Measurements from ENCODE around the gene HNRNPLL.

Gene HNRNPLL

DNA sequence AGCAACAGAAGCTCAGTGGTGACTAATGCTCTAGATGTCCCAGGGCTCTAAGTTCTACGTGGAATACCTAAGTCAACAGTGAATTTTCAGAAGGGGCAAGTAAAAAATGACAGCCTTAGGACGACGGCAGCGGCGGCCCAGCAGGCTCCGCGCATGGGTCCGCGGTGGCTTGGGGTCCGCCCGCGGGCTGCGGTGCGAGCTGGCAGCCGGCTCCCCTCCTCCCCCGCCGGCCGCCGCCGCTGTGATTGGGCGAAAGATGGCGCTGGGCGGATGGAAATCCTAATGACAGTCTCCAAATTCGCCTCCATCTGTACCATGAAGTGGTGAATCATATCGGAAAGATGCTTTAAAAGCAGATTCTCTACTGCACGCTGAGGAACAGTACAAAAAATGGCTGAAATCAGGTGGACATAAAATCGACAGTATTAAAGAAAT lies 74.7 kb downstream of the HNRNPLL start:
- no peak for TF ChIP-seq CTCF (IDR thresholded peaks at IDR 0.05)
- no peak for DNase-seq
- Histone ChIP-seq H3K27ac (peak overlapping the region; percentile 55 to 60), H3K36me3 (no peaks in the 10 kb centered on the region), H3K9me3 (no peaks in the 10 kb centered on the region), H3K4me1 (peaks cover 0 to 17% (median 4%) of the 10 kb centered on the region in 4 donors), H3K4me3 (peak overlapping the region; percentile 51 to 60), H3K27me3 (no peaks in the 10 kb centered on the region)
- intact Hi-C loops (cut with DNase I; ENCODE audit: low total_unique reads): no loop called here

DNA sequence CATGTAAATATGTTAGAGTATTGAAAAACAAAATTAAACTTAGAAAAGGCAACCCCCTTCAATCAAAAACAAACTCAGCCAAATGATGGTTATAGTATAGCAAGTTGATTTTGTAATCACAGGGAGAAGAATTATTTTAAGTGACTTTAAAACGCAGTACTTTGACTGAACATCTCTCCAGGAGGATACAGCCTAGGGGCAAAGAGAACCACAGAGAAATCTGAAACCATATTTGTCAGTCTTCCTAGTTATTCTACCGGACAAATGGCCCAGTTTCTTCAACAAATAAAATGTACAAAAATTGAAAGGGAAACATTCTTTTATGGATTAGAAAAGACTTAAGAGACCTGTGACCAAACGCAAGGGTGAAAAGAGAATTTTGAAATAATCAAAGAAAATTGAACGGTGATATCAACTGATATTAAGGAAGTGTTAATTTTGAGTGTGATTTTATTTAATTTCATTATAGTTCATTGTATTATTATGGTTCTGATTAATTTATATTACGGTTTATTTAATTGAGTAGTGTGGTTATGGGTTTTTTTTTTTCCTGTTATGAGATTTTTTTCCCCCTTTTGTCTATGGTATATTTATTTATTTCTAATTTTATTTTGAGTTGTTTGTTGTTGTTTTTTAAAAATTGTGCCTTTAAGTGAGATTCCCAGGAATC lies 75.3 kb downstream of the HNRNPLL start:
- TF ChIP-seq CTCF (IDR thresholded peaks at IDR 0.05): no peak
- Histone ChIP-seq H3K4me3 (peak overlapping the region; percentile 51 to 60), H3K9me3 (no peaks in the 10 kb centered on the region), H3K27ac (peak overlapping the region; percentile 55 to 60), H3K36me3 (no peaks in the 10 kb centered on the region), H3K4me1 (peaks cover 0 to 17% (median 4%) of the 10 kb centered on the region in 4 donors), H3K27me3 (no peaks in the 10 kb centered on the region)
- DNase-seq: no peak
- intact Hi-C loops (cut with DNase I; ENCODE audit: low total_unique reads): no loop called here

DNA sequence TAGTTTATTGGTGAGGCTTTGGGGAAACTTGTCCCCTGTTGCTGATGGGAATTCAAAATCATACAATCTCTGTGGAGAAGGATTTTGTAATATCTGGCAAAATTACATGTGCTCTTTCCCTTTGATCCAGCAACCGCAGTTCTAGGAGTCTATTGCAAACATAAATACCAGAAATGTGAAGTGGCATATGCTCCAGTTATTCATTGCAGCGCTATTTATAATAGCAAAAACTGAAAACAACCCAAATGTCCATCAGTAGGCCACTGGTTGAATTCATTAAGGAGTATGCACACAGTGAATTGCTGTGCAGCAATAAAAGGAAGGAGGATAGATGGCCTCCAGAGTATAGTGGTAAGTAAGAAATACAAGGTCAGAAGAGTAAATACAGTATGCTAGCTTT lies 76.5 kb downstream of the HNRNPLL start:
- Histone ChIP-seq H3K4me1 (peaks cover 0 to 17% (median 4%) of the 10 kb centered on the region in 4 donors), H3K27me3 (no peaks in the 10 kb centered on the region), H3K27ac (no peak overlapping the region), H3K4me3 (no peak overlapping the region), H3K36me3 (no peaks in the 10 kb centered on the region), H3K9me3 (no peaks in the 10 kb centered on the region)
- TF ChIP-seq CTCF (IDR thresholded peaks at IDR 0.05): no peak
- intact Hi-C loops (cut with DNase I; ENCODE audit: low total_unique reads): no loop called here
- no peak for DNase-seq

GRCh38 chr2:38524580-38524979 lies 78.1 kb downstream of the HNRNPLL start:
- intact Hi-C loops (cut with DNase I; ENCODE audit: low total_unique reads): no loop called here
- H3K4me3 ChIP-seq: no peak overlapping the region
- no peaks in the 10 kb centered on the region for H3K27me3 ChIP-seq
- no peak overlapping the region for H3K27ac ChIP-seq
- no peak for TF ChIP-seq CTCF (IDR thresholded peaks at IDR 0.05)
- no peaks in the 10 kb centered on the region for H3K36me3 ChIP-seq
- DNase-seq: no peak
- peaks cover 0 to 17% (median 4%) of the 10 kb centered on the region in 4 donors for H3K4me1 ChIP-seq
- H3K9me3 ChIP-seq: no peaks in the 10 kb centered on the region

DNA sequence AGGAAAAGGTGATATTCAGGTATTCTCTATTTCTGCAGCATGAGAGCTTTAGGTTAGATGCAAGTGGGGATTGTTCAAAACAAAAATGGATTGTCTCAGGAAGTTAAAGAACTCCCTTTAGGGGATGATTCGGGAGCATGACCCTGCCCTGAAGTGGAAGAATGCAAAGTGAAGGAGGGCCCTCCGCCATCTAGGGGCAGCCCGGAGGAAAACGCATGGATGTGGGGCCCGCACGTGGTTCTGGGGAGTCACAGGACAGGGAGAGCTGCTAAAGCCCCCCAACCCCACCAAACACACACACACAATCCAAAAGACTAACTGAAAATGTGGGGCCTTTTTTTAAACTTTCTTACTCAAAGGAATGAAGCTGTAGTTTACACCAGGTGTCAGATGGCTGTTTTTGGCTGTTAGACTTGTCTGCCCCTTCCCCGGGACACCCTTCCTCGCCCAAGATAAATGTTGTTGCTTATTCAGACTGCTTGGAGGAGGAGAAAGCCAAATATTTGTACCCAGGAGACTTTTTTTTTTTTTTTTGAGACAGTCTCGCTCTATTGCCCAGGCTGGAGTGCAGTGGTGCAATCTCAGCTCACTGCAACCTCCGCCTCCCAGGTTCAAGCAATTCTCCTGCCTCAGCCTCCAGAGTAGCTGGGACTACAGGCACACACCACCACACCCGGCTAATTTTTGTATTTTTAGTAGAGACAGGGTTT lies 78.8 kb downstream of the HNRNPLL start:
- no peaks in the 10 kb centered on the region for H3K27me3 ChIP-seq
- no peaks in the 10 kb centered on the region for H3K36me3 ChIP-seq
- H3K4me3 ChIP-seq: no peak overlapping the region
- no peak for DNase-seq
- H3K27ac ChIP-seq: no peak overlapping the region
- no peaks in the 10 kb centered on the region for H3K9me3 ChIP-seq
- no peak for TF ChIP-seq CTCF (IDR thresholded peaks at IDR 0.05)
- intact Hi-C loops (cut with DNase I; ENCODE audit: low total_unique reads): no loop called here
- peaks cover 0 to 17% (median 4%) of the 10 kb centered on the region in 4 donors for H3K4me1 ChIP-seq

All from tibial artery (tissue), 4 donors.